Dermis microvascular lymphatic vessel endothelial cell (primary cell): Measurements from ENCODE around the gene PACSIN2. TPM values are rescaled to one million over a fixed set of nuclear protein-coding genes. Genes with fewer than 3 reads are reported as not detected.
"Not testable (repeated sequence)": the region's sequence is repeated elsewhere in the genome, so short reads cannot be mapped to it uniquely, and the experiment has no call there.

Experiments used
- DNase-seq, 2 donors: peaks; one replicate each; pipeline versions ENCODE4 v3.0.0 to v3.0.0-alpha.2; 2010; ENCODE audit warnings: low read depth in 2 of 2
- total RNA-seq: library from RNA; depleted of rRNA; stranded (reverse); fragments of >200 nt; gene quantifications from 2 replicates; pipeline ENCODE4 v1.2.1, GENCODE V29; 2014

Gene PACSIN2
- total RNA-seq, 1 donor from 2014 or later = 68.0 TPM

- DNase-seq = no peak
Measured at GRCh38 chr22:42928969-42929837, 85.7 kb downstream of the PACSIN2 start.

GRCh38 chr22:42927966-42928365 is 87.0 kb downstream of the PACSIN2 start:
- DNase-seq = no peak

GRCh38 chr22:42926768-42927167 is 88.2 kb downstream of the PACSIN2 start:
- DNase-seq = no peak

GRCh38 chr22:42926104-42926503 is 88.8 kb downstream of the PACSIN2 start:
- peak in 1 of 2 donors; percentile 93 for DNase-seq

GRCh38 chr22:42925598-42925997 is 89.4 kb downstream of the PACSIN2 start:
- DNase-seq = no peak

GRCh38 chr22:42925031-42925430 is 89.9 kb downstream of the PACSIN2 start:
- not testable (repeated sequence) for DNase-seq

- no peak for DNase-seq
Measured at GRCh38 chr22:42924436-42924835, 90.5 kb downstream of the PACSIN2 start.

GRCh38 chr22:42922374-42923191 is 92.4 kb downstream of the PACSIN2 start:
- no peak for DNase-seq

GRCh38 chr22:42920101-42920820 is 94.7 kb downstream of the PACSIN2 start:
- no peak for DNase-seq

- DNase-seq = peak in 1 of 2 donors; percentile 33
Measured at GRCh38 chr22:42919199-42919598, 95.8 kb downstream of the PACSIN2 start.

GRCh38 chr22:42918500-42918899 is 96.4 kb downstream of the PACSIN2 start:
- no peak for DNase-seq

- DNase-seq = not testable (repeated sequence)
Measured at GRCh38 chr22:42917358-42917757, 97.6 kb downstream of the PACSIN2 start.

- no peak for DNase-seq
Measured at GRCh38 chr22:42915980-42916765, 98.8 kb downstream of the PACSIN2 start.

GRCh38 chr22:42914511-42915076 is 100.4 kb downstream of the PACSIN2 start:
- no peak for DNase-seq

- no peak for DNase-seq
Measured at GRCh38 chr22:42913874-42914510, 101.0 kb downstream of the PACSIN2 start.

GRCh38 chr22:42912059-42912458 is 102.9 kb downstream of the PACSIN2 start:
- DNase-seq = peak in 1 of 2 donors; percentile 34

GRCh38 chr22:42910221-42910942 is 104.6 kb downstream of the PACSIN2 start:
- DNase-seq = no peak

GRCh38 chr22:42909363-42910058 is 105.4 kb downstream of the PACSIN2 start:
- DNase-seq = no peak

GRCh38 chr22:42908374-42908746 is 106.6 kb downstream of the PACSIN2 start:
- no peak for DNase-seq
